PC-9 (cell line): ENCODE data around the gene NEUROG2.

ENCODE experiments used
- CTCF ChIP-seq: fragments of 200-600 bp; sonication (generic); conservative IDR thresholded peaks from 2 replicates; pipeline ENCODE4 v1.6.1; 2017; ENCODE audit warnings: mixed run types, antibody characterized with exemption, mild to moderate bottlenecking, moderate library complexity
- EZH2 ChIP-seq: fragments of 200-600 bp; sonication (generic); IDR thresholded peaks from 2 replicates; pipeline ENCODE4 v1.8.0; 2017; ENCODE audit warnings: antibody characterized with exemption, low read depth

GRCh38 chr4:112550728-112551127 lies 34.7 kb upstream of the NEUROG2 start:
- TF ChIP-seq CTCF = no peak
- no peak for TF ChIP-seq EZH2
